ENCODE results near the gene JPH4. TPM values are rescaled to one million over a fixed set of nuclear protein-coding genes. Genes with fewer than 3 reads are reported as not detected.

The JPH4 gene
- total and polyA plus RNA-seq, 2 of the 8 experiments (the other 6 are each of a cell fraction or from before 2014, with no cell fraction given): 23.9 to 46.7 TPM

GRCh38 chr14:23544511-23545447 lies 33.8 kb downstream of the JPH4 start:
- CTCF ChIA-PET (ENCODE audit: partially characterized antibody): interaction anchor here (34.2 to 70.5 kb wide), 3 partner anchors 8 to 68 kb away, joined by 1314 to 2092 read pairs (median 1314); partner anchors contain the start of genes AP1G2, NGDN, THTPA and ZFHX2
- Histone ChIP-seq H4K20me1 (replicated peaks in 1 of 2; ENCODE audit: control insufficient read depth in 1 of 2, insufficient read depth in 2 of 2, low read length in 2 of 2) (no peaks in the 10 kb centered on the region), H3K4me3 (ENCODE audit: extremely low read depth in 1 of 4, insufficient read depth in 2 of 4, low read depth in 3 of 4, low read length in 4 of 4) (peak overlapping the region in 2 of 4 experiments; percentile 15 to 44; a peak in 4 of 8 replicates), H3K18ac (ENCODE audit: extremely low read depth, low read length) (peak overlapping the region; percentile 96), H3K79me2 (ENCODE audit: control insufficient read depth in 1 of 2, insufficient read depth in 2 of 2, low read length in 2 of 2) (peaks cover 5 to 65% of the 10 kb centered on the region in 2 experiments; a peak in 2 of 4 replicates), H3K23me2 (ENCODE audit: low read depth, low read length) (peaks cover 8% of the 10 kb centered on the region; the same call in 1 of the 2 replicates), H4K91ac (replicated peaks; ENCODE audit: insufficient read length, low read length) (peak overlapping the region; percentile 96), H4K8ac (ENCODE audit: extremely low read depth, insufficient read depth, low read length) (peak overlapping the region; percentile 17; the same call in 1 of the 2 replicates), H3K9me3 (ENCODE audit: insufficient read depth in 2 of 2, low read depth in 1 of 2, low read length in 1 of 2) (no peaks in the 10 kb centered on the region), H2BK120ac (replicated peaks; ENCODE audit: low read depth, low read length) (peak overlapping the region; percentile 94), H3K9ac (replicated peaks in 1 of 4; ENCODE audit: extremely low read depth in 1 of 4, low read depth in 3 of 4, low read length in 3 of 4) (peak overlapping the region in 3 of 4 experiments; percentile 33 to 70 (median 42); a peak in 5 of 7 replicates), H4K5ac (ENCODE audit: insufficient read length, low read depth, low read length) (peak overlapping the region; percentile 52), H3K56ac (replicated peaks; ENCODE audit: insufficient read length, low read depth, low read length) (peak overlapping the region; percentile 77), H3K79me1 (ENCODE audit: low read depth, low read length) (peaks cover 19% of the 10 kb centered on the region), H2BK20ac (ENCODE audit: low read length) (peak overlapping the region; percentile 81), H2AFZ (ENCODE audit: low read length) (no peak overlapping the region), H3K14ac (ENCODE audit: insufficient read length) (no peak overlapping the region), H3K27ac (ENCODE audit: low read depth, low read length) (peak overlapping the region; percentile 80), H2BK5ac (ENCODE audit: low read depth, low read length) (peak overlapping the region; percentile 97), H3K36me3 (ENCODE audit: control insufficient read depth in 2 of 4, insufficient read depth in 4 of 4, low read length in 3 of 4) (peaks cover 0 to 16% (median 3%) of the 10 kb centered on the region in 4 experiments; a peak in 4 of 8 replicates), H3K4me2 (ENCODE audit: insufficient read depth in 1 of 2, low read depth in 2 of 2, low read length in 2 of 2) (peak overlapping the region; percentile 70 to 97), H3K23ac (ENCODE audit: insufficient read length) (no peak overlapping the region), H2BK12ac (ENCODE audit: low read depth, low read length) (peak overlapping the region; percentile 97), H3K27me3 (replicated peaks in 1 of 4; ENCODE audit: control insufficient read depth in 3 of 4, extremely low read depth in 1 of 4, insufficient read depth in 3 of 4, low read length in 3 of 4) (no peaks in the 10 kb centered on the region), H3K4me1 (replicated peaks in 1 of 4; ENCODE audit: control insufficient read depth in 3 of 4, insufficient read depth in 4 of 4, low read length in 3 of 4) (peaks cover 37 to 57% (median 41%) of the 10 kb centered on the region in 4 experiments), H3K4ac (replicated peaks; ENCODE audit: insufficient read length, low read depth, low read length) (peak overlapping the region; percentile 63), H2BK15ac (ENCODE audit: low read length) (peak overlapping the region; percentile 97; the same call in 1 of the 2 replicates), H2AK5ac (ENCODE audit: low read depth, low read length) (peak overlapping the region; percentile 97)
- WGBS, 2 experiments (ENCODE audit: extremely low coverage in 1 of 2, insufficient coverage in 1 of 2, insufficient read length in 1 of 2, insufficient replicate concordance in 2 of 2, low coverage in 1 of 2, low lambda C conversion rate in 2 of 2, missing lambda C conversion rate in 1 of 2): 35% methylated on average over 25 of the region's 25 CpGs; no CpG with 5 or more reads in 1 of the 2 experiments
- FAIRE-seq: peak; percentile 73
- POLR2A ChIA-PET (ENCODE audit: partially characterized antibody): interaction anchor here (31.9 to 52.7 kb wide), 3 partner anchors 3 to 66 kb away, joined by 944 to 1523 read pairs (median 1523); partner anchors contain the start of genes AP1G2, NGDN, THTPA and ZFHX2
- peak in 1 of 2 experiments; percentile 81 for DNase-seq (ENCODE audit: low read depth in 1 of 2, low spot score in 2 of 2)
- 0 out of 2 replicates have a peak, but pooled peaks have one; percentile 30 for TF ChIP-seq TCF12 (IDR thresholded peaks at IDR 0.05; ENCODE audit: low read depth, low read length)
- peak in 1 of 2 experiments; percentile 66; a peak in 1 of 3 replicates for TF ChIP-seq POLR2A (IDR thresholded peaks at IDR 0.05; ENCODE audit: control extremely low read depth in 1 of 2, low read depth in 2 of 2, low read length in 2 of 2)
- TF ChIP-seq SIX5 (IDR thresholded peaks at IDR 0.05; ENCODE audit: low read depth, low read length): no peak
- no peak for TF ChIP-seq KDM4A (IDR thresholded peaks at IDR 0.05; ENCODE audit: low read depth, low read length, severe bottlenecking)
- TF ChIP-seq EGR1 (IDR thresholded peaks at IDR 0.05; ENCODE audit: borderline replicate concordance, low read depth, low read length): no peak
- no peak for TF ChIP-seq CHD1 (IDR thresholded peaks at IDR 0.05; ENCODE audit: low read depth, low read length)
- no peak for TF ChIP-seq NANOG (IDR thresholded peaks at IDR 0.05; ENCODE audit: insufficient read depth, low read depth, low read length, poor library complexity, severe bottlenecking)
- peak; percentile 12; the same call in 1 of the 2 replicates for TF ChIP-seq SP1 (IDR thresholded peaks at IDR 0.05; ENCODE audit: low read depth, low read length)
- no peak for TF ChIP-seq KDM5A (IDR thresholded peaks at IDR 0.05; ENCODE audit: low read length)
- TF ChIP-seq E2F6 (IDR thresholded peaks at IDR 0.05): peak; percentile 85

Measured in H1 (cell line).